ENCODE data around the gene LRRC45.
A peak's percentile ranks its signal among the peaks of the same experiment; 100 is the strongest.

The LRRC45 gene

GRCh38 chr17:82030470-82031302, 7.6 kb downstream of the LRRC45 start (continued):
- TF ChIP-seq ZNF654 (tag by site-specific recombination; IDR thresholded peaks at IDR 0.05; ENCODE audit: low read depth) (peak; percentile 77), ZNF19 (tag by site-specific recombination; IDR thresholded peaks at IDR 0.05; ENCODE audit: low read depth) (no peak), GLIS1 (tag by site-specific recombination; IDR thresholded peaks at IDR 0.05) (peak; percentile 87), KLF1 (tag by site-specific recombination; IDR thresholded peaks at IDR 0.05) (peak; percentile 40; the same call in 1 of the 2 replicates), SP2 (tag by site-specific recombination; IDR thresholded peaks at IDR 0.05) (peak; percentile 48), ZNF488 (tag by site-specific recombination; IDR thresholded peaks at IDR 0.05) (no peak), ZNF239 (tag by site-specific recombination; IDR thresholded peaks at IDR 0.05) (no peak), SALL2 (tag by site-specific recombination; IDR thresholded peaks at IDR 0.05; ENCODE audit: borderline replicate concordance) (no peak), GLI2 (tag by site-specific recombination; IDR thresholded peaks at IDR 0.05; ENCODE audit: borderline replicate concordance, low read depth) (no peak), ZNF624 (tag by site-specific recombination; IDR thresholded peaks at IDR 0.05) (no peak), ZNF747 (tag by site-specific recombination; IDR thresholded peaks at IDR 0.05) (no peak), ZNF76 (tag by site-specific recombination; IDR thresholded peaks at IDR 0.05; ENCODE audit: borderline replicate concordance, low read depth) (peak; percentile 44; the same call in 1 of the 2 replicates), ZNF433 (tag by site-specific recombination; IDR thresholded peaks at IDR 0.05; ENCODE audit: low read depth) (no peak), ZNF10 (tag by site-specific recombination; IDR thresholded peaks at IDR 0.05) (no peak), ZNF169 (tag by site-specific recombination; IDR thresholded peaks at IDR 0.05) (no peak), ZNF362 (tag by site-specific recombination; IDR thresholded peaks at IDR 0.05) (no peak), REST (tag by site-specific recombination; IDR thresholded peaks at IDR 0.05) (no peak)
- TF ChIP-seq, protein P1, sequence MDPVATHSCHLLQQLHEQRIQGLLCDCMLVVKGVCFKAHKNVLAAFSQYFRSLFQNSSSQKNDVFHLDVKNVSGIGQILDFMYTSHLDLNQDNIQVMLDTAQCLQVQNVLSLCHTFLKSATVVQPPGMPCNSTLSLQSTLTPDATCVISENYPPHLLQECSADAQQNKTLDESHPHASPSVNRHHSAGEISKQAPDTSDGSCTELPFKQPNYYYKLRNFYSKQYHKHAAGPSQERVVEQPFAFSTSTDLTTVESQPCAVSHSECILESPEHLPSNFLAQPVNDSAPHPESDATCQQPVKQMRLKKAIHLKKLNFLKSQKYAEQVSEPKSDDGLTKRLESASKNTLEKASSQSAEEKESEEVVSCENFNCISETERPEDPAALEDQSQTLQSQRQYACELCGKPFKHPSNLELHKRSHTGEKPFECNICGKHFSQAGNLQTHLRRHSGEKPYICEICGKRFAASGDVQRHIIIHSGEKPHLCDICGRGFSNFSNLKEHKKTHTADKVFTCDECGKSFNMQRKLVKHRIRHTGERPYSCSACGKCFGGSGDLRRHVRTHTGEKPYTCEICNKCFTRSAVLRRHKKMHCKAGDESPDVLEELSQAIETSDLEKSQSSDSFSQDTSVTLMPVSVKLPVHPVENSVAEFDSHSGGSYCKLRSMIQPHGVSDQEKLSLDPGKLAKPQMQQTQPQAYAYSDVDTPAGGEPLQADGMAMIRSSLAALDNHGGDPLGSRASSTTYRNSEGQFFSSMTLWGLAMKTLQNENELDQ (tag by site-specific recombination; IDR thresholded peaks at IDR 0.05; ENCODE audit: low read depth), result no peak
- TF ChIP-seq, protein P2, sequence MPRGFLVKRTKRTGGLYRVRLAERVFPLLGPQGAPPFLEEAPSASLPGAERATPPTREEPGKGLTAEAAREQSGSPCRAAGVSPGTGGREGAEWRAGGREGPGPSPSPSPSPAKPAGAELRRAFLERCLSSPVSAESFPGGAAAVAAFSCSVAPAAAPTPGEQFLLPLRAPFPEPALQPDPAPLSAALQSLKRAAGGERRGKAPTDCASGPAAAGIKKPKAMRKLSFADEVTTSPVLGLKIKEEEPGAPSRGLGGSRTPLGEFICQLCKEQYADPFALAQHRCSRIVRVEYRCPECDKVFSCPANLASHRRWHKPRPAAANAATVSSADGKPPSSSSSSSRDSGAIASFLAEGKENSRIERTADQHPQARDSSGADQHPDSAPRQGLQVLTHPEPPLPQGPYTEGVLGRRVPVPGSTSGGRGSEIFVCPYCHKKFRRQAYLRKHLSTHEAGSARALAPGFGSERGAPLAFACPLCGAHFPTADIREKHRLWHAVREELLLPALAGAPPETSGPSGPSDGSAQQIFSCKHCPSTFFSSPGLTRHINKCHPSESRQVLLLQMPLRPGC (tag by site-specific recombination; IDR thresholded peaks at IDR 0.05), result no peak
- TF ChIP-seq, protein P3, sequence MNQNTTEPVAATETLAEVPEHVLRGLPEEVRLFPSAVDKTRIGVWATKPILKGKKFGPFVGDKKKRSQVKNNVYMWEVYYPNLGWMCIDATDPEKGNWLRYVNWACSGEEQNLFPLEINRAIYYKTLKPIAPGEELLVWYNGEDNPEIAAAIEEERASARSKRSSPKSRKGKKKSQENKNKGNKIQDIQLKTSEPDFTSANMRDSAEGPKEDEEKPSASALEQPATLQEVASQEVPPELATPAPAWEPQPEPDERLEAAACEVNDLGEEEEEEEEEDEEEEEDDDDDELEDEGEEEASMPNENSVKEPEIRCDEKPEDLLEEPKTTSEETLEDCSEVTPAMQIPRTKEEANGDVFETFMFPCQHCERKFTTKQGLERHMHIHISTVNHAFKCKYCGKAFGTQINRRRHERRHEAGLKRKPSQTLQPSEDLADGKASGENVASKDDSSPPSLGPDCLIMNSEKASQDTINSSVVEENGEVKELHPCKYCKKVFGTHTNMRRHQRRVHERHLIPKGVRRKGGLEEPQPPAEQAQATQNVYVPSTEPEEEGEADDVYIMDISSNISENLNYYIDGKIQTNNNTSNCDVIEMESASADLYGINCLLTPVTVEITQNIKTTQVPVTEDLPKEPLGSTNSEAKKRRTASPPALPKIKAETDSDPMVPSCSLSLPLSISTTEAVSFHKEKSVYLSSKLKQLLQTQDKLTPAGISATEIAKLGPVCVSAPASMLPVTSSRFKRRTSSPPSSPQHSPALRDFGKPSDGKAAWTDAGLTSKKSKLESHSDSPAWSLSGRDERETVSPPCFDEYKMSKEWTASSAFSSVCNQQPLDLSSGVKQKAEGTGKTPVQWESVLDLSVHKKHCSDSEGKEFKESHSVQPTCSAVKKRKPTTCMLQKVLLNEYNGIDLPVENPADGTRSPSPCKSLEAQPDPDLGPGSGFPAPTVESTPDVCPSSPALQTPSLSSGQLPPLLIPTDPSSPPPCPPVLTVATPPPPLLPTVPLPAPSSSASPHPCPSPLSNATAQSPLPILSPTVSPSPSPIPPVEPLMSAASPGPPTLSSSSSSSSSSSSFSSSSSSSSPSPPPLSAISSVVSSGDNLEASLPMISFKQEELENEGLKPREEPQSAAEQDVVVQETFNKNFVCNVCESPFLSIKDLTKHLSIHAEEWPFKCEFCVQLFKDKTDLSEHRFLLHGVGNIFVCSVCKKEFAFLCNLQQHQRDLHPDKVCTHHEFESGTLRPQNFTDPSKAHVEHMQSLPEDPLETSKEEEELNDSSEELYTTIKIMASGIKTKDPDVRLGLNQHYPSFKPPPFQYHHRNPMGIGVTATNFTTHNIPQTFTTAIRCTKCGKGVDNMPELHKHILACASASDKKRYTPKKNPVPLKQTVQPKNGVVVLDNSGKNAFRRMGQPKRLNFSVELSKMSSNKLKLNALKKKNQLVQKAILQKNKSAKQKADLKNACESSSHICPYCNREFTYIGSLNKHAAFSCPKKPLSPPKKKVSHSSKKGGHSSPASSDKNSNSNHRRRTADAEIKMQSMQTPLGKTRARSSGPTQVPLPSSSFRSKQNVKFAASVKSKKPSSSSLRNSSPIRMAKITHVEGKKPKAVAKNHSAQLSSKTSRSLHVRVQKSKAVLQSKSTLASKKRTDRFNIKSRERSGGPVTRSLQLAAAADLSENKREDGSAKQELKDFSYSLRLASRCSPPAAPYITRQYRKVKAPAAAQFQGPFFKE (tag by site-specific recombination; IDR thresholded peaks at IDR 0.05; ENCODE audit: borderline replicate concordance), result no peak
- TF ChIP-seq, protein P4, sequence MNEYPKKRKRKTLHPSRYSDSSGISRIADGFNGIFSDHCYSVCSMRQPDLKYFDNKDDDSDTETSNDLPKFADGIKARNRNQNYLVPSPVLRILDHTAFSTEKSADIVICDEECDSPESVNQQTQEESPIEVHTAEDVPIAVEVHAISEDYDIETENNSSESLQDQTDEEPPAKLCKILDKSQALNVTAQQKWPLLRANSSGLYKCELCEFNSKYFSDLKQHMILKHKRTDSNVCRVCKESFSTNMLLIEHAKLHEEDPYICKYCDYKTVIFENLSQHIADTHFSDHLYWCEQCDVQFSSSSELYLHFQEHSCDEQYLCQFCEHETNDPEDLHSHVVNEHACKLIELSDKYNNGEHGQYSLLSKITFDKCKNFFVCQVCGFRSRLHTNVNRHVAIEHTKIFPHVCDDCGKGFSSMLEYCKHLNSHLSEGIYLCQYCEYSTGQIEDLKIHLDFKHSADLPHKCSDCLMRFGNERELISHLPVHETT (tag by site-specific recombination; IDR thresholded peaks at IDR 0.05), result no peak; the same call in 1 of the 2 replicates

Data from HEK293 (cell line).